ENCODE results near the gene EPHA3.

GRCh38 chr3:89221924-89222323, 114.5 kb downstream of the EPHA3 start:
- TF ChIP-seq GATA2 (IDR thresholded peaks at IDR 0.05; ENCODE audit: low read depth, low read length) (no peak), GATA3 (IDR thresholded peaks at IDR 0.05; ENCODE audit: low read depth, low read length) (no peak)

Measured in SH-SY5Y (cell line).